ENCODE data around the gene MPIG6B.

The MPIG6B gene

DNA sequence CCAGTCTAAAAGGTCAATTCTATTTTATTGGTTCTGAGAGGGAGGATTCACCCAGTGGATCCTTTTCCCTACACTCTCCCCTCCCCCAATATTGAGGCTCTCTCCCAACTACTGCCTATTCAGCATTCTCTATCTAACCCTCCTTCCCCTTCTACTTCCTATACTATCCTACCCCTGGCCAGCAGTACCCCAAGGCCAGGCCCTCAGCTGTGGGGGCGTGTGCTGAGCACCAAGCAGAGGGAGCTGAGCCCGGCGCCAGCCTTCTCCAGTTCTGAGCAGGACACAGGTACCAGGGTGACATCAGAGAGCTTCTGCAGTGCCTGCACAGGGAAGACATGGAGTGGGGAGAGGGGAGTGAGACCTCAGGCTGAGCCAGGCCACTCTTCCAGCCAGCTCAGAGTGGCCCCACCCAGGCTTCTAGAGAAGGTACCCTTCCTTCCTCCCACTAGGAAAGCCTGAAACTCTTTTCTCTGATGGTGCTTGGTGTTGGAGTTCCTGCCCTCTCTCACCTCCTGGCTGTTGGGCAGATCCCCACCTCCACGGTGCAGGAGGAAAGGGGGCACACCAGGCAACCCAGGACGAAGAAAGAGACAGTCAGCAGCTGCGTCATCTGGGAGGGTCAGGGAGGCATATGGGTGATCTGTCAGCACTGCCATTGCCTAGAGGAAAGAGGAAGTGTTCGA, 4.0 kb downstream of the MPIG6B start:
- H3K27ac ChIP-seq = no peak overlapping the region

DNA sequence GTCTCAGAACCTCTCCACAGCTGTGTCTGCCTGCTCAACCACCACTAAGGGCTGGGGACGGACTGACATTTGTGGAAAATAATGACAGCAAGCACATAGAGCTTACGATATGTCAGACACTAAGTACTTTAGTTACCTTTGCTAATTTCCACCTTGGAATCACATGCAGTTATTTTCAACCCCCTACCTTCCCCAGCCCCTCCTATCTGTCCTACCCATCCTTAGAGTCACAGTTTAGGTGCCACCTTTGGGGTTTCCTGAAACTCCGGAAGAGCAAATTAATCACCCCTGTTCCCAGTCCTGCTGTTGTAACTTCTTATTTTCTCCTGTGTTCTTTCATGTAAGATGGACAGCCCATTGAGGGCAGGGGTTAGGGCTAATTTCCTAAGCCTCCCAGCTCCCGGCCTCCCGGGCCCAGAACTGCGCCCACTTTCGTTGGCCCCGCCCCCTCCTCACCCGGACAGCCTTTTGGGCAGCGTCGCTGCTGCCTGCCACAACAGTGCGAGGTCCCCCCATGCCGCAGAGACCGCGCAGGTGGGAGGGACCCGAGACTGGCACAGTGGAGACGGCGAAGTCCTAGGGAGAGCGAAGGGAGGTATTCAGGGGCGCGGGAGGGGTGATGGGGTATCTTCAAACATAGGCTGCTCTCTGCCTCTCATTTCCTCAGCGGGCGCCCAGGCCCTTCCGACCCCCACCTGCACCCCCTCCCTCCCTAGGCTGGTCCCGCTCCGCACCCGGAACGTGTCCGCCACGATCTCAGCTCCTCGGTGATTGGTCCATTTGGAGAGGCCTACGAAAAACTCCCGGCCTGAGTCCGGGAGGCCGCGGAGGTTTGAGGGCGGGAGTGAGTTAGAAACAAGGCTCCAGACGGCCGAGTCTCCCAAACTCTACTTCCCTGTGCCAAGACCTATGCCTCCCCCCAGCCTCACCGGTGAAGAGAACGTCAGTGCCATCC, 4.8 kb downstream of the MPIG6B start:
- Histone ChIP-seq H3K27me3 (ENCODE audit: insufficient read depth, low read depth, severe bottlenecking) (no peaks in the 10 kb centered on the region), H3K4me3 (ENCODE audit: low read depth, low read length) (no peak overlapping the region), H3K27ac (no peak overlapping the region), H3K9me3 (ENCODE audit: severe bottlenecking) (no peaks in the 10 kb centered on the region), H3K36me3 (peaks cover 51% of the 10 kb centered on the region)
- TF ChIP-seq, protein P1, sequence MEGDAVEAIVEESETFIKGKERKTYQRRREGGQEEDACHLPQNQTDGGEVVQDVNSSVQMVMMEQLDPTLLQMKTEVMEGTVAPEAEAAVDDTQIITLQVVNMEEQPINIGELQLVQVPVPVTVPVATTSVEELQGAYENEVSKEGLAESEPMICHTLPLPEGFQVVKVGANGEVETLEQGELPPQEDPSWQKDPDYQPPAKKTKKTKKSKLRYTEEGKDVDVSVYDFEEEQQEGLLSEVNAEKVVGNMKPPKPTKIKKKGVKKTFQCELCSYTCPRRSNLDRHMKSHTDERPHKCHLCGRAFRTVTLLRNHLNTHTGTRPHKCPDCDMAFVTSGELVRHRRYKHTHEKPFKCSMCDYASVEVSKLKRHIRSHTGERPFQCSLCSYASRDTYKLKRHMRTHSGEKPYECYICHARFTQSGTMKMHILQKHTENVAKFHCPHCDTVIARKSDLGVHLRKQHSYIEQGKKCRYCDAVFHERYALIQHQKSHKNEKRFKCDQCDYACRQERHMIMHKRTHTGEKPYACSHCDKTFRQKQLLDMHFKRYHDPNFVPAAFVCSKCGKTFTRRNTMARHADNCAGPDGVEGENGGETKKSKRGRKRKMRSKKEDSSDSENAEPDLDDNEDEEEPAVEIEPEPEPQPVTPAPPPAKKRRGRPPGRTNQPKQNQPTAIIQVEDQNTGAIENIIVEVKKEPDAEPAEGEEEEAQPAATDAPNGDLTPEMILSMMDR (IDR thresholded peaks at IDR 0.05; ENCODE audit: low read depth, low read length) = no peak
- DNase-seq = no peak

More for the DNA sequence above, 4.0 kb downstream of the MPIG6B start:
- no peak overlapping the region for H3K4me3 ChIP-seq (ENCODE audit: low read depth, low read length)
- TF ChIP-seq, protein P1 (IDR thresholded peaks at IDR 0.05; ENCODE audit: low read depth, low read length) = no peak
- no peaks in the 10 kb centered on the region for H3K9me3 ChIP-seq (ENCODE audit: severe bottlenecking)
- H3K27me3 ChIP-seq (ENCODE audit: insufficient read depth, low read depth, severe bottlenecking) = no peaks in the 10 kb centered on the region
- no peak for DNase-seq
- peaks cover 43% of the 10 kb centered on the region for H3K36me3 ChIP-seq

DNA sequence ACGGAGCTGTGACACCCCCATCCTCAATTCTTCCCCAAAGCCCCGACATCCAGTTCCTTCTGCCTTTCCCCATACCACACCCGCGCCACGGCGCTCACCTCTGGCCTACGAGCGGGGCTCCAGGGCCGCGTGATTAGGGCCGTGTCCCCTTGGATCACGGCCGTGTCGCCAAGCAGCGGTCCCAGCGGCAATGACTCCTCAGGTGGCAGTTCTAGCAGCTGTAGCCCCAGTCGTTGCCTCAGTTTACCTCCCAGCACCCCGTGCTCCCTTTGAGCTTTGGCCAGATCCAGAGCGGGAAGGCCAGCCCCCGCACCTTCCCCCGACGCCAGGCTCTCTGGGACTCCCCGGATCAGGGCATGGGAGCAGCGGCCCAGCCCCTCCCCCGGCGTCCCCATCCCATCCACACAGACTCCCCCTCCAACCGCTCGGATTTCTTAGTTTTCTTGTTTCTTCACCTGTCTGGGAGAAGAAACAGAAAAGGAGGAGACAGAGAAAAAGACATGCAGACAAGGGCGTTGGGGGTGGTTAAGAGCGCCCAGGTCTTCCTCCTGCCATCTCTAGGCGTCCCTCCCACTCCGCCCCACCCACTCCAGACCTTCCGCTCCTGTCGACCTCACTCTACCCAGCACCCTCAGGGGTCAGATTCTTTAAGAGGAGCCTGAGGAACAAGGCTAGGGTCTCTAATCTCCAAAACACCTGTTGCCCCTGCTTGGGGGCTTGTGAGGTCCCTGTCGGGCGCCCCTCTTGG, 5.8 kb downstream of the MPIG6B start, which contains the start of gene DDAH2:
Gene DDAH2, minus strand, starts transcription at position 533 of the 748 bp plus-strand sequence. Its CDS starts 138 bp downstream, at position 395.
- H3K27me3 ChIP-seq (ENCODE audit: insufficient read depth, low read depth, severe bottlenecking) = no peaks in the 10 kb centered on the region
- peaks cover 61% of the 10 kb centered on the region for H3K36me3 ChIP-seq
- TF ChIP-seq, protein P1 (IDR thresholded peaks at IDR 0.05; ENCODE audit: low read depth, low read length) = peak; percentile 90; the same call in 1 of the 2 replicates
- peak within 1 kb of the TSS; percentile 81 for H3K27ac ChIP-seq
- H3K9me3 ChIP-seq (ENCODE audit: severe bottlenecking) = no peaks in the 10 kb centered on the region
- H3K4me3 ChIP-seq (ENCODE audit: low read depth, low read length) = peak within 1 kb of the TSS; percentile 82
- no peak for DNase-seq

DNA sequence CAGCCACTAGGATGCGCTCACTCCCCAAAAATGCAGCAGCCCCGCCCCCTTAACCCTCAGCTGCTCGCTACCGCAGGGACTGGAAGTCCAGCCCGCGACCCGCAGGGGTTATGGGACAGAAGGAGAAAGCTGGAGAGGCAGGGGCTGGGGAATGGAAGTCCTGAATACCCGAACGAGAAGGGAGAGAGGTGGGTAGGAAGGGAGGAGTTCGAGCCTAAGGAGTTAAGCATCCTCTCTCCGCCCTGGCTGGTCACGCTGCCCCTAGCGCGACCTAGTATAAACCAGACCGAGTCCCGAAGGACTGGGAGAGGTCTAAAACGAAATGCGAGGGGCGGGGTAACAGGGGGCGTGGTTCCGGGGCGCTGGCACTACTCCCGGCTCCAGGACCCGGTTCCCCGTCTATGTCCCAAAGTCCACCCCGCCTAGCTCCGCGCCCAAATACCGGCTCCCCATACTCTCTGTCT, 6.4 kb downstream of the MPIG6B start:
- Histone ChIP-seq H3K27me3 (ENCODE audit: insufficient read depth, low read depth, severe bottlenecking) (no peaks in the 10 kb centered on the region), H3K27ac (peak overlapping the region; percentile 81), H3K4me3 (ENCODE audit: low read depth, low read length) (peak overlapping the region; percentile 82), H3K9me3 (ENCODE audit: severe bottlenecking) (no peaks in the 10 kb centered on the region), H3K36me3 (peaks cover 67% of the 10 kb centered on the region)
- TF ChIP-seq, protein P1 (IDR thresholded peaks at IDR 0.05; ENCODE audit: low read depth, low read length) = no peak; the same call in 1 of the 2 replicates
- peak; percentile 98 for DNase-seq

DNA sequence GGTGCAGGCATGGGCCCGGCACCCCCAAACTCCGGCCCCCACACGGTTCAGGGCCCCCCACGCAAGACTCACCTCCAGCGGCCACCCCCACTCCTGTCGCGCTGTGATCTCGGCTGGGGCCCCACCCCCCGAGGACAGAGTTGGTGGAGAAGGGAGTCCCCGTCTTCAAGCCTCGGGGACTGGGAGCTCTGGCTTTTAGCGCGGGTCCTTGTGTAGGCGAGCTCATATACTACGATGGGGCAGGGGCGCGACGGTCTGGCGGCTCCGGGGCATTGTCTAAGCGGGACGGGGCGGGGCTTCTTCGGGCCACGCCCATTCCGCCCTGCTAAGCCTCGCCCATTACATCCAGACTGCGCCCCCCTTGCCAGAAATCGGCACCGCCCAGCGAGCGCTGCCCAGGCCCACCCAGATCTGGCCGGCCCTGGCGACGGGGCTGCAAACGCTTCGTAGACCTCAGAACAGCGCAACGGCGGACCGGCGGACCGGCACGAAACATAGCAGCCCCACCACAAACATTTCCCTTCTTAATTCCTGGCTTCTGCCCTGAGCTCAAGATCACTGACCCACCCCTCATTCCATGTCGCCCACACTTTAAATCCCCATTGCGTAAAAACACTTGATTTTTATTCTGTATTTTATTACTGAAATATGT, 6.9 kb downstream of the MPIG6B start:
- DNase-seq = peak; percentile 94
- TF ChIP-seq, protein P1 (IDR thresholded peaks at IDR 0.05; ENCODE audit: low read depth, low read length) = peak; percentile 14; the same call in 1 of the 2 replicates
- Histone ChIP-seq H3K9me3 (ENCODE audit: severe bottlenecking) (no peaks in the 10 kb centered on the region), H3K4me3 (ENCODE audit: low read depth, low read length) (peak overlapping the region; percentile 82), H3K36me3 (peaks cover 68% of the 10 kb centered on the region), H3K27me3 (ENCODE audit: insufficient read depth, low read depth, severe bottlenecking) (no peaks in the 10 kb centered on the region), H3K27ac (peak overlapping the region; percentile 81)
